HL-60 (cell line): ENCODE results near the gene IQSEC3.
"Not testable (repeated sequence)": the region's sequence is repeated elsewhere in the genome, so short reads cannot be mapped to it uniquely, and the experiment has no call there.

Experiments
- POLR2AphosphoS5 ChIP-seq: IDR thresholded peaks from 2 replicates; pipeline ENCODE4 v1.6.1; 2012; ENCODE audit warnings: low read depth
- SPI1 ChIP-seq: IDR thresholded peaks from 2 replicates; pipeline ENCODE4 v1.6.1; 2012; ENCODE audit warnings: low read depth, mild to moderate bottlenecking, borderline replicate concordance
- TF ChIP-seq, protein P1 (sequence below): IDR thresholded peaks from one replicate; pipeline ENCODE4 v1.5.1; 2011; ENCODE audit warnings: low read length, control low read depth, inconsistent platforms; ENCODE audit not compliant: insufficient read depth
- TF ChIP-seq, protein P2 (sequence below): IDR thresholded peaks from 2 replicates; pipeline ENCODE4 v1.6.1; 2012; ENCODE audit warnings: low read depth; ENCODE audit not compliant: insufficient replicate concordance

DNA sequence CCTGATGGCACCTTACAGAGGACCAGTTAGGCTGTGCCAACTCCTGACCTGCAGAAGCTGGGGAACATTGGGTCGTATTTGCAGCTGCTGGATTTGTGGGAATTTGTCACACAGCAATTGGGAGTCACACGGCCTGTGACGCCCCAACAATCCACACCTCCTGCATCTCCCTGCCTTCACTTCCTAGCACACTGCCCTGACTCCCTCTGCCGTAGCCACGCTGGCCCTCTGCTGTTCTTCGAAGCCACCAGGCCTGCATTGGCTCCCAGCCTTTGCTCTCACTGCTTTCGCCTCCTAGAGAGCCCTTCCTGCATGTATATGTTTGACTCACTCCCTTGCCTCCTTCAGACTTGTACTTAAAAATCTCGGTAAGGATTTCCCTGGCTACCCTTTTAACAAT is 22.2 kb upstream of the IQSEC3 start:
- TF ChIP-seq, protein P1, sequence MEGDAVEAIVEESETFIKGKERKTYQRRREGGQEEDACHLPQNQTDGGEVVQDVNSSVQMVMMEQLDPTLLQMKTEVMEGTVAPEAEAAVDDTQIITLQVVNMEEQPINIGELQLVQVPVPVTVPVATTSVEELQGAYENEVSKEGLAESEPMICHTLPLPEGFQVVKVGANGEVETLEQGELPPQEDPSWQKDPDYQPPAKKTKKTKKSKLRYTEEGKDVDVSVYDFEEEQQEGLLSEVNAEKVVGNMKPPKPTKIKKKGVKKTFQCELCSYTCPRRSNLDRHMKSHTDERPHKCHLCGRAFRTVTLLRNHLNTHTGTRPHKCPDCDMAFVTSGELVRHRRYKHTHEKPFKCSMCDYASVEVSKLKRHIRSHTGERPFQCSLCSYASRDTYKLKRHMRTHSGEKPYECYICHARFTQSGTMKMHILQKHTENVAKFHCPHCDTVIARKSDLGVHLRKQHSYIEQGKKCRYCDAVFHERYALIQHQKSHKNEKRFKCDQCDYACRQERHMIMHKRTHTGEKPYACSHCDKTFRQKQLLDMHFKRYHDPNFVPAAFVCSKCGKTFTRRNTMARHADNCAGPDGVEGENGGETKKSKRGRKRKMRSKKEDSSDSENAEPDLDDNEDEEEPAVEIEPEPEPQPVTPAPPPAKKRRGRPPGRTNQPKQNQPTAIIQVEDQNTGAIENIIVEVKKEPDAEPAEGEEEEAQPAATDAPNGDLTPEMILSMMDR, result not testable (repeated sequence)
- TF ChIP-seq, protein P2, sequence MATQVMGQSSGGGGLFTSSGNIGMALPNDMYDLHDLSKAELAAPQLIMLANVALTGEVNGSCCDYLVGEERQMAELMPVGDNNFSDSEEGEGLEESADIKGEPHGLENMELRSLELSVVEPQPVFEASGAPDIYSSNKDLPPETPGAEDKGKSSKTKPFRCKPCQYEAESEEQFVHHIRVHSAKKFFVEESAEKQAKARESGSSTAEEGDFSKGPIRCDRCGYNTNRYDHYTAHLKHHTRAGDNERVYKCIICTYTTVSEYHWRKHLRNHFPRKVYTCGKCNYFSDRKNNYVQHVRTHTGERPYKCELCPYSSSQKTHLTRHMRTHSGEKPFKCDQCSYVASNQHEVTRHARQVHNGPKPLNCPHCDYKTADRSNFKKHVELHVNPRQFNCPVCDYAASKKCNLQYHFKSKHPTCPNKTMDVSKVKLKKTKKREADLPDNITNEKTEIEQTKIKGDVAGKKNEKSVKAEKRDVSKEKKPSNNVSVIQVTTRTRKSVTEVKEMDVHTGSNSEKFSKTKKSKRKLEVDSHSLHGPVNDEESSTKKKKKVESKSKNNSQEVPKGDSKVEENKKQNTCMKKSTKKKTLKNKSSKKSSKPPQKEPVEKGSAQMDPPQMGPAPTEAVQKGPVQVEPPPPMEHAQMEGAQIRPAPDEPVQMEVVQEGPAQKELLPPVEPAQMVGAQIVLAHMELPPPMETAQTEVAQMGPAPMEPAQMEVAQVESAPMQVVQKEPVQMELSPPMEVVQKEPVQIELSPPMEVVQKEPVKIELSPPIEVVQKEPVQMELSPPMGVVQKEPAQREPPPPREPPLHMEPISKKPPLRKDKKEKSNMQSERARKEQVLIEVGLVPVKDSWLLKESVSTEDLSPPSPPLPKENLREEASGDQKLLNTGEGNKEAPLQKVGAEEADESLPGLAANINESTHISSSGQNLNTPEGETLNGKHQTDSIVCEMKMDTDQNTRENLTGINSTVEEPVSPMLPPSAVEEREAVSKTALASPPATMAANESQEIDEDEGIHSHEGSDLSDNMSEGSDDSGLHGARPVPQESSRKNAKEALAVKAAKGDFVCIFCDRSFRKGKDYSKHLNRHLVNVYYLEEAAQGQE, result not testable (repeated sequence)
- TF ChIP-seq POLR2AphosphoS5, SPI1: not testable (repeated sequence)
